VCaP (cell line): Measurements from ENCODE around the gene ZBED2.
"Not testable (repeated sequence)": the region's sequence is repeated elsewhere in the genome, so short reads cannot be mapped to it uniquely, and the experiment has no call there.

Experiments used
- H3K27ac ChIP-seq: fragments of 450-650 bp; 2 replicates; pipeline ENCODE4 v1.5.1; 2017
- CTCF ChIP-seq: fragments of 450-650 bp; conservative IDR thresholded peaks from 2 replicates; pipeline ENCODE4 v1.5.1; 2017; ENCODE audit warnings: mild to moderate bottlenecking, moderate library complexity

Gene ZBED2

DNA sequence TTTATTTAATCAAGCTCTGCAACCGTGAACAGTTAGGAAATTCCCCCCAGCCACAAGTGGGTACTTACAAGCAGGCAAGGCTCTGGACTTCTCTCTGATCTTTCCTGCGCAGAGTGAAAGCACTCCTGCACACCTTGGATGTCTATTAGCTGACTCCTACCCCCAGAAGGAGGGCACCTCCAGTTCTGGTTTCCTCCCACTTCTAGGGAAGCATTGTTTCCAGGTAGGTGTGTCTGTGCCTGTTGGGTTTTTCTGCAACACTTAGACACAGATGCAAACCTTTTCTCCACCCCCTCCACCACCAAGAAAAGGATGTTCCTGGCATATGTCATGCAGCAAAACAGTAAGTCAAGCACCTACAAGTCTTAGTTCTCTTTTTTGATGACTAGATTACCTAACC, at the start of gene ZBED2:
ZBED2 (minus strand) TSS at position 115 of the 400 bp plus-strand sequence. CDS start 1,145 bp downstream, outside the sequence.
- no peak for TF ChIP-seq CTCF
- no peak within 1 kb of the TSS for H3K27ac ChIP-seq

DNA sequence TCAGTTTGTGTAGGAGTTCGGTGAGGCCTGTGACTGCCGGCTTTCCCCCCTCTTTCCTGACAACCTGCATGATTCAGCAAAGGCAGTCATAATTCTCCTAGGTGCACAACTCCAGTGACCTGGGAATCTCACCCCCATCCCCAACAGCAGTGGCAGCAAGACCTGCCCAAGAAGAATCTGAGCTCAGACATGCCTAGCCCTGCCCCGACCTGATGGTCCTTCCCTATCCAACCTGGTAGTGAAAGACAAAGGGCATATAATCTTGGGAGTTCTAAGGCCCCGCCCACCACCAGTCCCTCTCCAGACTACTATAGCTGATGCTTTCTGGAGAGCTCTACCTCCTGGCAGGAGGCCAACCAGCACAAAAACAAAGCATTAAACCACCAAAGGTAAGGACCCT, 44.2 kb upstream of the ZBED2 start:
- no peak for TF ChIP-seq CTCF

DNA sequence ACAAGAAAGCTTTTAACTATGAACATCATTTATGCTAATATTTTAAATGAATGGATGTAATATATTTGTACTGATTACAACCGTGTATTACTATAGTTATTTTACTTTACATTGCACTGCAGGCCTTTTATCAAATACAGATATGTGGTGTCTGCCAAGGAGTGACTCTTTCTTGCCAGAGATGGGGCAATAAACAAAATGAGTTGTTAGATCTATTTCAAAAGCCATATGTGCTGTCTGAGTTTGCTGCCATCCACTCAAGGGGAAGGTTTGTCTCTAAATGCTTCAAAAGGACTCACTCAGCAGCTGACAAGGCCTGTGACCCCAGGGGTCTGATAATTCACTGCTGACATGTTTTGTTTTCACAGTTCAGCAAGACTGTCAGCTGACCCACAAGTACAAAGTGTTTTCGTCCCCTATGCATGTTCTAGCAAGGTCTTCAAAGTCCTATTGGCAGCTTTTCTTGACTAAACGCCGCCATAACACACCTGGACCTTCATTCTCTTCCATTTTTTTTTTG, 41.3 kb upstream of the ZBED2 start:
- TF ChIP-seq CTCF = no peak
- H3K27ac ChIP-seq = no peak overlapping the region

More for the DNA sequence above, 44.2 kb upstream of the ZBED2 start:
- no peak overlapping the region for H3K27ac ChIP-seq

GRCh38 chr3:111635403-111635802, 40.3 kb upstream of the ZBED2 start:
- no peak for TF ChIP-seq CTCF
- H3K27ac ChIP-seq = no peak overlapping the region

DNA sequence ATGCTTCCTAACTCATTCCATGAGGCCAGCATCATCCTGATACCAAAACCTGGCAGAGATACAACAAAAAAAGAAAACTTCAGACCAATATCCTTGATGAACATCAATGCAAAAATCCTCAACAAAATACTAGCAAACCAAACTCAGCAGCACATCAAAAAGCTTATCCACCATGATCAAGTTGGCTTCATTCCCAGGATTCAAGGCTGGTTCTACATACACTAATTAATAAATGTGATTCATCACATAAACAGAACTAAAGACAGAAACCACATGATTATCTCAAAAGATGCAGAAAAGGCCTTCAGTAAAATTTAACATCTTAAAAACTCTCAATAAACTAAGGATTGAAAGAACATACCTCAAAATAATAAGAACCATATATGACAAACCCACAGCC, 35.5 kb upstream of the ZBED2 start:
- not testable (repeated sequence) for H3K27ac ChIP-seq

GRCh38 chr3:111629018-111629417, 33.9 kb upstream of the ZBED2 start:
- not testable (repeated sequence) for H3K27ac ChIP-seq

DNA sequence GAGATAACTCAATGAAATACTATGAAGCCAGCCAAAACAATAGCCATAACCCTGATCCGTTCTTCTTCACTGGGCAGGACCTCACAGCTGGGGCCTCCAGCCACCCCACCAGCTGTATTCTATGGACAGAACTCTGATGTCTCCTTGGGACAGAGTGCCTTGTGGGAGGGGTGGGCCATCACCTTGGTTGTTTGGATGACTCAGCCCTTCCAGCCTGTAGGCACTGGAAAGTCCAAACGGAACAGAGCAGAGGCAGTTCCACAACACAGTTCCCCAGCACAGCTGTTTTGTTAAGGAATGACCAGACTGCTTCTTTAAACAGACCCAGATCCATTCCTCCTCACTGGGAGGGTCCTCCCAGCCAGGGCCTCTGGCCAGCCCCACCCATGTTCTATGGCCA, 31.9 kb upstream of the ZBED2 start:
- H3K27ac ChIP-seq = no peak overlapping the region
- TF ChIP-seq CTCF = no peak

GRCh38 chr3:111621535-111621934, 26.4 kb upstream of the ZBED2 start:
- no peak for TF ChIP-seq CTCF
- no peak overlapping the region for H3K27ac ChIP-seq

DNA sequence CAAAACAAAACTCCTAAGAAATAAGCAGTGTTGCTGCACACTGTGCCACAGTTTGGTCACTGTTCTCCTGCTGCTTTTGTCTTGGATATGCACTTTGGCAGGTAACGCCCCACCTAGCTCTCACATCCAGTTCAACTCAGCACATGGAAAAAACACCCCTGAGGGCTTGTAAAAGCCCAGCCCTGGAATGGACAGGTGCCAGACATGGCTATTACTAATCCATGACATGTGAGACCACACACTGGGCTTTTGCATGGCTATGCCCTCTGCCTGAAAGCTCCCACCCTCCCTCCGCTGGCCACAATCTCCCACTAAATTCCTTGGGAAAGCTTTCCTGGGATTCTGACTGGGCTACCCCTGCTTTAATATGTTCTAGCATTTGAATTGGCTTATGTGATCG, 24.7 kb upstream of the ZBED2 start:
- TF ChIP-seq CTCF = no peak
- H3K27ac ChIP-seq = no peak overlapping the region
